Stomach (tissue), 9 donors: Measurements from ENCODE around the gene CDC34. TPM values are rescaled to one million over a fixed set of nuclear protein-coding genes. Genes with fewer than 3 reads are reported as not detected.
A peak's percentile ranks its signal among the peaks of the same experiment; 100 is the strongest.

Source experiments
- DNase-seq, 2 donors: peaks; one replicate each; pipeline versions ENCODE4 v3.0.0 to v3.0.0-alpha.2; 2013 to 2019
- H3K27ac ChIP-seq, 5 donors: fragments of 200-600 bp in 4 of 5; sonication (generic) in 4 of 5; one replicate each; pipeline ENCODE4 v1.5.1; 2013 to 2019; ENCODE audit warnings: mild to moderate bottlenecking in 1 of 5, moderate library complexity in 1 of 5
- H3K27me3 ChIP-seq, 3 donors: fragments of 200-600 bp; sonication (generic); one replicate each; pipeline ENCODE4 v1.5.1; 2017 to 2019; ENCODE audit warnings: mixed run types in 1 of 3
- H3K36me3 ChIP-seq, 4 donors: fragments of 200-600 bp; sonication (generic); 1 replicate in 3 of 4; 2 replicates in 1 of 4; pipeline ENCODE4 v1.5.1; 2016 to 2019
- H3K4me1 ChIP-seq, 4 donors: fragments of 200-600 bp; sonication (generic); one replicate each; pipeline ENCODE4 v1.5.1; 2016 to 2019
- H3K4me3 ChIP-seq, 4 donors: fragments of 200-600 bp; sonication (generic) in 3 of 4; one replicate each; pipeline ENCODE4 v1.5.1; 2016 to 2019; ENCODE audit warnings: mild to moderate bottlenecking in 1 of 4
- H3K9me3 ChIP-seq, 4 donors: fragments of 200-600 bp; sonication (generic); one replicate each; pipeline ENCODE4 v1.5.1; 2016 to 2019
- EP300 ChIP-seq: sonication (generic); formaldehyde crosslinking; IDR thresholded peaks from one replicate; pipeline ENCODE4 v1.6.1; 2017; ENCODE audit warnings: antibody characterized with exemption
- POLR2A ChIP-seq, 4 donors: fragments of 450-650 bp; IDR thresholded peaks; one replicate each; pipeline ENCODE4 v1.6.1; 2016; ENCODE audit warnings: antibody characterized with exemption in 4 of 4, control low read depth in 2 of 4, mild to moderate bottlenecking in 1 of 4, moderate library complexity in 1 of 4
- POLR2AphosphoS5 ChIP-seq, 3 donors: sonication (generic); formaldehyde crosslinking; IDR thresholded peaks; one replicate each; pipeline ENCODE4 v1.6.1; 2016; ENCODE audit warnings: antibody characterized with exemption in 3 of 3
- WGBS, 5 donors: extraction: QIAGEN DNeasy Blood & Tissue Kit in 3 of 5; methylation state at CpG; one replicate each; pipeline versions ENCODE4 v1.1.5 to v1.1.7; 2013 to 2018; 5-methylcytosine and 5-hydroxymethylcytosine counted together
- intact Hi-C: fragments of 100-400 bp; cut with DNase I; formaldehyde crosslinking; loops from one replicate; pipeline ENCODE4 v1.15.1; 2023; ENCODE audit warnings: low total_unique reads
- polyA plus RNA-seq, 3 donors: library from polyadenylated mRNA; stranded (reverse); fragments of 200-250 nt; gene quantifications; one replicate each; pipeline ENCODE4 v1.2.3, GENCODE V29; 2013
- total RNA-seq, 5 donors: library from RNA; depleted of rRNA; stranded (reverse); fragments of >200 nt; gene quantifications; one replicate each; pipeline versions ENCODE4 v1.1.0 to v1.2.3, GENCODE V29; 2014 to 2016
- TF ChIP-seq, protein P1 (sequence below), 7 experiments: fragments of 450-650 bp in 4 of 7; fragments of 200-600 bp in 3 of 7; sonication (generic) in 3 of 7; IDR thresholded peaks; one replicate each; pipeline ENCODE4 v1.5.1; 2016 to 2019; ENCODE audit warnings: antibody characterized with exemption in 7 of 7, control low read depth in 2 of 7, mild to moderate bottlenecking in 1 of 7
- donor health status: healthy with polysubstance abuse.
- donor health status: Bipolar disorder and iron deficiency.
- donor health status: healthy.

CDC34 gene
- total and polyA plus RNA-seq, 8 donors, result 26.1 to 503 (median 76.7) TPM

- Histone ChIP-seq H3K27ac (peak overlapping the region; percentile 90 to 98 (median 94)), H3K27me3 (peaks cover 8 to 33% (median 12%) of the 10 kb centered on the region in 3 donors), H3K36me3 (no peaks in the 10 kb centered on the region), H3K9me3 (no peaks in the 10 kb centered on the region), H3K4me1 (peaks cover 12 to 21% (median 20%) of the 10 kb centered on the region in 4 donors), H3K4me3 (peak overlapping the region; percentile 89 to 99 (median 90))
- intact Hi-C loops, result no loop called here
- DNase-seq, result peak in 1 of 2 donors; percentile 73
- TF ChIP-seq EP300 (no peak), POLR2A (IDR thresholded peaks at IDR 0.05) (no peak), POLR2AphosphoS5 (IDR thresholded peaks at IDR 0.05) (no peak)
- TF ChIP-seq, protein P1, sequence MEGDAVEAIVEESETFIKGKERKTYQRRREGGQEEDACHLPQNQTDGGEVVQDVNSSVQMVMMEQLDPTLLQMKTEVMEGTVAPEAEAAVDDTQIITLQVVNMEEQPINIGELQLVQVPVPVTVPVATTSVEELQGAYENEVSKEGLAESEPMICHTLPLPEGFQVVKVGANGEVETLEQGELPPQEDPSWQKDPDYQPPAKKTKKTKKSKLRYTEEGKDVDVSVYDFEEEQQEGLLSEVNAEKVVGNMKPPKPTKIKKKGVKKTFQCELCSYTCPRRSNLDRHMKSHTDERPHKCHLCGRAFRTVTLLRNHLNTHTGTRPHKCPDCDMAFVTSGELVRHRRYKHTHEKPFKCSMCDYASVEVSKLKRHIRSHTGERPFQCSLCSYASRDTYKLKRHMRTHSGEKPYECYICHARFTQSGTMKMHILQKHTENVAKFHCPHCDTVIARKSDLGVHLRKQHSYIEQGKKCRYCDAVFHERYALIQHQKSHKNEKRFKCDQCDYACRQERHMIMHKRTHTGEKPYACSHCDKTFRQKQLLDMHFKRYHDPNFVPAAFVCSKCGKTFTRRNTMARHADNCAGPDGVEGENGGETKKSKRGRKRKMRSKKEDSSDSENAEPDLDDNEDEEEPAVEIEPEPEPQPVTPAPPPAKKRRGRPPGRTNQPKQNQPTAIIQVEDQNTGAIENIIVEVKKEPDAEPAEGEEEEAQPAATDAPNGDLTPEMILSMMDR (IDR thresholded peaks at IDR 0.05), result no peak
- WGBS, 5 donors, result 19 to 41% (median 25%) methylated on average over 44 to 61 of the region's 61 CpGs
These were observed 42.0 kb upstream of the CDC34 start for GRCh38 chr19:489418-490196.

GRCh38 chr19:491146-491741 is 40.3 kb upstream of the CDC34 start:
- no peak overlapping the region for H3K4me3 ChIP-seq
- peaks cover 4 to 33% (median 16%) of the 10 kb centered on the region in 3 donors for H3K27me3 ChIP-seq
- H3K27ac ChIP-seq, result no peak overlapping the region
- 74 to 81% (median 80%) methylated on average over 25 to 32 of the region's 32 CpGs for WGBS, 5 donors
- no peaks in the 10 kb centered on the region for H3K36me3 ChIP-seq
- peaks cover 7 to 34% (median 25%) of the 10 kb centered on the region in 4 donors for H3K4me1 ChIP-seq
- intact Hi-C loops, result no loop called here
- no peaks in the 10 kb centered on the region for H3K9me3 ChIP-seq
- DNase-seq, result peak in 1 of 2 donors; percentile 49
- TF ChIP-seq, protein P1 (IDR thresholded peaks at IDR 0.05), result no peak
- TF ChIP-seq POLR2A (IDR thresholded peaks at IDR 0.05) (no peak), EP300 (no peak), POLR2AphosphoS5 (IDR thresholded peaks at IDR 0.05) (no peak)

DNA sequence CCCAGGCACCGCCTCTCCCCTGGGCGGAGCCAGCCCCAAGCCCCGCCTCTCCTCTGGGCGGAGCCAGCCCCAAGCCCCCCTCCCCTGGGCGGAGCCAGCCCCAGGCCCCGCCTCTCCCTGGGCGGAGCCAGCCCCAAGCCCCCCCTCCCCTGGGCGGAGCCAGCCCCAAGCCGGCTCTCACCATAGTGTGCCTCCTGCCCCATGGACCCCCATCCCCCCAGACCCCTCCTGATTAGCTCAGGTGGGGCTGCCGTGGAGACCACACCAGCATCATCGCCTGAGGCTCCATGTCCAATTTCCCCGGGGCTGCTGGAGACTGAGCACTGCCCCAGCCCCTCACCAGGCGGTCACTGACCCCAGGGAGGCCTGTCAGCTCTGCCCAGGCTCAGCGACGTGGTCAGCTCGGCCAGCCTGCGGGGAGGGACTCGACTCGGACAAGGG is 39.4 kb upstream of the CDC34 start:
- TF ChIP-seq POLR2AphosphoS5 (IDR thresholded peaks at IDR 0.05), result no peak
- TF ChIP-seq, protein P1 (IDR thresholded peaks at IDR 0.05), result no peak
- no peak for TF ChIP-seq POLR2A (IDR thresholded peaks at IDR 0.05)
- no peak for TF ChIP-seq EP300
- Histone ChIP-seq H3K4me3 (no peak overlapping the region), H3K27me3 (peaks cover 6 to 36% (median 20%) of the 10 kb centered on the region in 3 donors), H3K9me3 (no peaks in the 10 kb centered on the region), H3K27ac (no peak overlapping the region), H3K4me1 (peaks cover 7 to 37% (median 27%) of the 10 kb centered on the region in 4 donors), H3K36me3 (no peaks in the 10 kb centered on the region)
- 67 to 85% (median 73%) methylated on average over 6 to 19 of the region's 19 CpGs for WGBS, 5 donors
- DNase-seq, result peak in 1 of 2 donors; percentile 30
- intact Hi-C loops, result no loop called here

DNA sequence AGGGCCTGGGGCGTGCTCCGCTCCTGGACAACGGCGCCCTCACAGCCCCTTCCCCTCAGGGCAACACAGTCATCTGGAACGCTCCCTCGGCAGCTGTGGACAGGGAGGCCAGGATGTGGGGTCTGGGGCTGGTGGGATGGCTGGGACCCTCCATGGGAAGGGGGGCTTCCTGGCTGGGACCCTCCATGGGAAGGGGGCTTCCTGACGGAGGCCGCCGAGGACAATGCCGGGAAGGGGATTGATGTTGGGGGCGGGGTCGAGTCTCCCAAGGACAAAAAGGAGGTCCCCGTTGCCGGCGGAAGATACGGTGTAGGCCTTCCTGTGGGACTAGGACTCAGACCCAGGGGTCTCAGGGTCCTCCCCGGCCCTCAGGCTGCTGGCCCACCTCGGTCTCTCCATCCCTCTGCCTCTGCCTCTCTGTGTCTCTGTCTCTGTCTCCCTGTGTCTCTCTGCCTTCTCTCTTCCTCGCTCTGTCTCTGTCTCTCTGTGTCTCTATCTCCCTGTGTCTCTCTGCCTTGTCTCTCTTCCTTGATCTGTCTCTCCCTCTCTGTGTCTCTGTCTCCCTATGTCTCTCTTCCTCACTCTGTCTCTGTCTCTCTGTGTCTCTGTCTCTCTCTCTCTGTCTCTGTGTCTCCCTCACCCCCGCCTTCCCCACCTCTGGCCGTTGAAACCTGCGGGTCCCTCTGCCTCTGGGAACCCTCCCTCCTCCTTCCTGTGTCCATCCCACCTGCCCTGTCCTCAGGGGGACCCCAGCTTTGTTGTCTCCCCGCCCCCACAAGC is 38.0 kb upstream of the CDC34 start:
- DNase-seq, result peak in 1 of 2 donors; percentile 28
- Histone ChIP-seq H3K4me1 (peaks cover 15 to 44% (median 33%) of the 10 kb centered on the region in 4 donors), H3K27me3 (peaks cover 14 to 47% (median 35%) of the 10 kb centered on the region in 3 donors), H3K27ac (no peak overlapping the region), H3K36me3 (no peaks in the 10 kb centered on the region), H3K4me3 (no peak overlapping the region), H3K9me3 (no peaks in the 10 kb centered on the region)
- TF ChIP-seq EP300 (no peak), POLR2AphosphoS5 (IDR thresholded peaks at IDR 0.05) (no peak), POLR2A (IDR thresholded peaks at IDR 0.05) (no peak)
- TF ChIP-seq, protein P1 (IDR thresholded peaks at IDR 0.05), result no peak
- WGBS, 5 donors, result 64 to 73% (median 70%) methylated on average over 22 to 23 of the region's 23 CpGs
- intact Hi-C loops, result no loop called here
